Measurements from ENCODE around the gene AHCTF1.

The AHCTF1 gene

GRCh38 chr1:246931549-246932365 lies at the start of gene AHCTF1:
Gene AHCTF1, minus strand, starts transcription at chr1:246931948. Its CDS starts 13,578 bp downstream, at chr1:246918370.
- DNase-seq, result peak; percentile 92

- no peak for DNase-seq
Measured at GRCh38 chr1:246978785-246979184, 47.0 kb upstream of the AHCTF1 start.

- no peak for DNase-seq
Measured at GRCh38 chr1:246978281-246978680, 46.5 kb upstream of the AHCTF1 start.

- DNase-seq, result no peak
Measured at GRCh38 chr1:246971969-246972368, 40.2 kb upstream of the AHCTF1 start.

GRCh38 chr1:246971090-246971721 lies 39.5 kb upstream of the AHCTF1 start:
- DNase-seq, result peak; percentile 51

GRCh38 chr1:246969621-246970020 lies 37.9 kb upstream of the AHCTF1 start:
- DNase-seq, result no peak

- DNase-seq, result no peak
Measured at GRCh38 chr1:246966502-246966901, 34.8 kb upstream of the AHCTF1 start.

- peak; percentile 17 for DNase-seq
Measured at GRCh38 chr1:246959944-246960693, 28.4 kb upstream of the AHCTF1 start.

- DNase-seq, result no peak
Measured at GRCh38 chr1:246954126-246954525, 22.4 kb upstream of the AHCTF1 start.

GRCh38 chr1:246951413-246951812 lies 19.7 kb upstream of the AHCTF1 start:
- no peak for DNase-seq

- DNase-seq, result no peak
Measured at GRCh38 chr1:246949956-246950355, 18.2 kb upstream of the AHCTF1 start.

GRCh38 chr1:246947255-246947654 lies 15.5 kb upstream of the AHCTF1 start:
- no peak for DNase-seq

GRCh38 chr1:246946366-246946765 lies 14.6 kb upstream of the AHCTF1 start:
- DNase-seq, result no peak

- DNase-seq, result no peak
Measured at GRCh38 chr1:246934765-246935164, 3.0 kb upstream of the AHCTF1 start.

- no peak for DNase-seq
Measured at GRCh38 chr1:246933893-246934292, 2.1 kb upstream of the AHCTF1 start.

GRCh38 chr1:246932366-246932700 lies 585 bp upstream of the AHCTF1 start:
- DNase-seq, result no peak

- DNase-seq, result no peak
Measured at GRCh38 chr1:246930830-246931548, 759 bp downstream of the AHCTF1 start.

- no peak for DNase-seq
Measured at GRCh38 chr1:246925997-246926626, 5.6 kb downstream of the AHCTF1 start.

GRCh38 chr1:246923900-246924299 lies 7.8 kb downstream of the AHCTF1 start:
- DNase-seq, result no peak

GRCh38 chr1:246923482-246923881 lies 8.3 kb downstream of the AHCTF1 start:
- no peak for DNase-seq

- no peak for DNase-seq
Measured at GRCh38 chr1:246921481-246921880, 10.3 kb downstream of the AHCTF1 start.

- DNase-seq, result no peak
Measured at GRCh38 chr1:246919902-246920301, 11.8 kb downstream of the AHCTF1 start.
